DND-41 (cell line): ENCODE data around the gene IL12RB2.

ENCODE experiments used
- CTCF ChIP-seq: IDR thresholded peaks from 2 replicates; pipeline ENCODE4 v1.5.1; 2012; ENCODE audit warnings: borderline replicate concordance, low read length, moderate library complexity, mild to moderate bottlenecking; ENCODE audit not compliant: poor library complexity, severe bottlenecking; ENCODE audit errors: extremely low read depth
- EZH2 ChIP-seq: IDR thresholded peaks from 3 replicates; pipeline ENCODE4 v1.6.1; 2012; ENCODE audit warnings: borderline replicate concordance, low read depth, mild to moderate bottlenecking, moderate library complexity, low read length, inconsistent platforms; ENCODE audit not compliant: severe bottlenecking

GRCh38 chr1:67436511-67437055 is 128.9 kb downstream of the IL12RB2 start:
- no peak for TF ChIP-seq CTCF
- no peak for TF ChIP-seq EZH2
